ENCODE data around the gene FAM131B. TPM values are rescaled to one million over a fixed set of nuclear protein-coding genes. Genes with fewer than 3 reads are reported as not detected.

The FAM131B gene
- total and polyA plus RNA-seq, 2 of the 13 experiments (the other 11 are each of a cell fraction or from before 2014, with no cell fraction given) = 0.07 TPM; not detected in 1

DNA sequence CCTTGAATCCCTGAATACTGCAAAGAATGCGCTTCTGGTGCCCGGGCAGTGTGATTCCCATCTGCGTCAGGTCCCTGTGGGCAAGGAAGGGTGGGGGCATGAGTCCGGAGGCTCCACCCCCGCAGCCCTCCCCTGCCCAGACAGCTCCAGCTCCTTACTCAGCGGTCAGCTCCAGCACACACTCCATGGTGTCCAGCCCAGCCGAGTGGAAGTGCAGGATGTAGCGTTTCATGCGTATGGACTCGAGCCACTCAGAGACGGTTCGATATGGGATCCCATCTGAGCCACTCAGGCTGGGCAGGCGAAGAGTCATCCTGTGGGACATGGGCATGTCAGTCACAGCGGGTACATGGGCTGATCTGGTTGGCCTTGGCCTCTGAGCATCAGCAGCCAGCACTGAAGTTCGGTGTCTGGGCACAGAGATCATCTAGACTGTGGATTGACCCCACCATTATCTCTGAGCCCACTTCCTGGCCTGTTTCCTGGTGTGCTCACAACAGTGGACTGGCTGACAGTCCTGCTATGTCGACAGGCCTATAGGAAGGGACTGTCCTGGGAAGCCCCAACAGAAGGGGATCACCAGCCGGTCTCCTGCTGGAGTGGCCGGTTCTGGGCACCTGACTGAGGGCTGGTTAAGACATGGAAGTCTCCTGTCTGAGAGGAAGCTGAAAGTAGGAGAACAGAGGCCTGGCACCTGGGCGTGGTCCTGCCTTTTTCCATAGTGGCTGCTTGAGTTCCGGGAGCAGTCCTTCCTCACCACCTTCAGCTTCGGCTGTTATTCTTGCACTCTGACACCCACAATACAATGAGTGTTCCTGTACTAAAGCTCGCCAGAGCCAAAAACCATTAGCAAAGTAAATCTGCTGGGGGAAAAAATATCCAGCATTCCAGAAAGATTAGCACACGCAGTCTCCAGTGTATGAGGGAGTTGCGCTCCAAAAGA, 29.2 kb upstream of the FAM131B start (continued):
- TF ChIP-seq, protein P1, sequence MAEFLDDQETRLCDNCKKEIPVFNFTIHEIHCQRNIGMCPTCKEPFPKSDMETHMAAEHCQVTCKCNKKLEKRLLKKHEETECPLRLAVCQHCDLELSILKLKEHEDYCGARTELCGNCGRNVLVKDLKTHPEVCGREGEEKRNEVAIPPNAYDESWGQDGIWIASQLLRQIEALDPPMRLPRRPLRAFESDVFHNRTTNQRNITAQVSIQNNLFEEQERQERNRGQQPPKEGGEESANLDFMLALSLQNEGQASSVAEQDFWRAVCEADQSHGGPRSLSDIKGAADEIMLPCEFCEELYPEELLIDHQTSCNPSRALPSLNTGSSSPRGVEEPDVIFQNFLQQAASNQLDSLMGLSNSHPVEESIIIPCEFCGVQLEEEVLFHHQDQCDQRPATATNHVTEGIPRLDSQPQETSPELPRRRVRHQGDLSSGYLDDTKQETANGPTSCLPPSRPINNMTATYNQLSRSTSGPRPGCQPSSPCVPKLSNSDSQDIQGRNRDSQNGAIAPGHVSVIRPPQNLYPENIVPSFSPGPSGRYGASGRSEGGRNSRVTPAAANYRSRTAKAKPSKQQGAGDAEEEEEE (CRISPR knock-in tag; IDR thresholded peaks at IDR 0.05; ENCODE audit: borderline replicate concordance) = 0 out of 2 replicates have a peak, but pooled peaks have one; percentile 58
- no peak for TF ChIP-seq CEBPG (CRISPR knock-in tag; IDR thresholded peaks at IDR 0.05)
- peak; percentile 95 for TF ChIP-seq ZBTB38 (CRISPR knock-in tag; IDR thresholded peaks at IDR 0.05)
- TF ChIP-seq ZIK1 (CRISPR knock-in tag; IDR thresholded peaks at IDR 0.05; ENCODE audit: borderline replicate concordance, low read depth) = no peak
- peak; percentile 26; the same call in 1 of the 2 replicates for TF ChIP-seq NR2C2 (CRISPR knock-in tag; IDR thresholded peaks at IDR 0.05; ENCODE audit: borderline replicate concordance)
- TF ChIP-seq, protein P2, sequence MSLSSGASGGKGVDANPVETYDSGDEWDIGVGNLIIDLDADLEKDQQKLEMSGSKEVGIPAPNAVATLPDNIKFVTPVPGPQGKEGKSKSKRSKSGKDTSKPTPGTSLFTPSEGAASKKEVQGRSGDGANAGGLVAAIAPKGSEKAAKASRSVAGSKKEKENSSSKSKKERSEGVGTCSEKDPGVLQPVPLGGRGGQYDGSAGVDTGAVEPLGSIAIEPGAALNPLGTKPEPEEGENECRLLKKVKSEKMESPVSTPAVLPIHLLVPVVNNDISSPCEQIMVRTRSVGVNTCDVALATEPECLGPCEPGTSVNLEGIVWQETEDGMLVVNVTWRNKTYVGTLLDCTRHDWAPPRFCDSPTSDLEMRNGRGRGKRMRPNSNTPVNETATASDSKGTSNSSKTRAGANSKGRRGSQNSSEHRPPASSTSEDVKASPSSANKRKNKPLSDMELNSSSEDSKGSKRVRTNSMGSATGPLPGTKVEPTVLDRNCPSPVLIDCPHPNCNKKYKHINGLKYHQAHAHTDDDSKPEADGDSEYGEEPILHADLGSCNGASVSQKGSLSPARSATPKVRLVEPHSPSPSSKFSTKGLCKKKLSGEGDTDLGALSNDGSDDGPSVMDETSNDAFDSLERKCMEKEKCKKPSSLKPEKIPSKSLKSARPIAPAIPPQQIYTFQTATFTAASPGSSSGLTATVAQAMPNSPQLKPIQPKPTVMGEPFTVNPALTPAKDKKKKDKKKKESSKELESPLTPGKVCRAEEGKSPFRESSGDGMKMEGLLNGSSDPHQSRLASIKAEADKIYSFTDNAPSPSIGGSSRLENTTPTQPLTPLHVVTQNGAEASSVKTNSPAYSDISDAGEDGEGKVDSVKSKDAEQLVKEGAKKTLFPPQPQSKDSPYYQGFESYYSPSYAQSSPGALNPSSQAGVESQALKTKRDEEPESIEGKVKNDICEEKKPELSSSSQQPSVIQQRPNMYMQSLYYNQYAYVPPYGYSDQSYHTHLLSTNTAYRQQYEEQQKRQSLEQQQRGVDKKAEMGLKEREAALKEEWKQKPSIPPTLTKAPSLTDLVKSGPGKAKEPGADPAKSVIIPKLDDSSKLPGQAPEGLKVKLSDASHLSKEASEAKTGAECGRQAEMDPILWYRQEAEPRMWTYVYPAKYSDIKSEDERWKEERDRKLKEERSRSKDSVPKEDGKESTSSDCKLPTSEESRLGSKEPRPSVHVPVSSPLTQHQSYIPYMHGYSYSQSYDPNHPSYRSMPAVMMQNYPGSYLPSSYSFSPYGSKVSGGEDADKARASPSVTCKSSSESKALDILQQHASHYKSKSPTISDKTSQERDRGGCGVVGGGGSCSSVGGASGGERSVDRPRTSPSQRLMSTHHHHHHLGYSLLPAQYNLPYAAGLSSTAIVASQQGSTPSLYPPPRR (CRISPR knock-in tag; IDR thresholded peaks at IDR 0.05; ENCODE audit: borderline replicate concordance) = 0 out of 2 replicates have a peak, but pooled peaks have one; percentile 51
- 0 out of 2 replicates have a peak, but pooled peaks have one; percentile 33 for TF ChIP-seq ETV6 (CRISPR knock-in tag; conservative IDR thresholded peaks at IDR 0.05)
- no peak for TF ChIP-seq REXO4 (CRISPR knock-in tag; IDR thresholded peaks at IDR 0.05; ENCODE audit: borderline replicate concordance)
- TF ChIP-seq RARA (CRISPR knock-in tag; IDR thresholded peaks at IDR 0.05) = peak; percentile 61
- no peak for TF ChIP-seq ERF (CRISPR knock-in tag; IDR thresholded peaks at IDR 0.05)
- TF ChIP-seq HDAC1 (CRISPR knock-in tag; IDR thresholded peaks at IDR 0.05) = 0 out of 2 replicates have a peak, but pooled peaks have one; percentile 21
- TF ChIP-seq AGO2 (optimal IDR thresholded peaks at IDR 0.05; ENCODE audit: low read depth, low read length) = peak; percentile 37
- no peak for TF ChIP-seq ZNF383 (CRISPR knock-in tag; IDR thresholded peaks at IDR 0.05; ENCODE audit: borderline replicate concordance)
- TF ChIP-seq PHF8 (CRISPR knock-in tag; IDR thresholded peaks at IDR 0.05) = no peak
- TF ChIP-seq, protein P3, sequence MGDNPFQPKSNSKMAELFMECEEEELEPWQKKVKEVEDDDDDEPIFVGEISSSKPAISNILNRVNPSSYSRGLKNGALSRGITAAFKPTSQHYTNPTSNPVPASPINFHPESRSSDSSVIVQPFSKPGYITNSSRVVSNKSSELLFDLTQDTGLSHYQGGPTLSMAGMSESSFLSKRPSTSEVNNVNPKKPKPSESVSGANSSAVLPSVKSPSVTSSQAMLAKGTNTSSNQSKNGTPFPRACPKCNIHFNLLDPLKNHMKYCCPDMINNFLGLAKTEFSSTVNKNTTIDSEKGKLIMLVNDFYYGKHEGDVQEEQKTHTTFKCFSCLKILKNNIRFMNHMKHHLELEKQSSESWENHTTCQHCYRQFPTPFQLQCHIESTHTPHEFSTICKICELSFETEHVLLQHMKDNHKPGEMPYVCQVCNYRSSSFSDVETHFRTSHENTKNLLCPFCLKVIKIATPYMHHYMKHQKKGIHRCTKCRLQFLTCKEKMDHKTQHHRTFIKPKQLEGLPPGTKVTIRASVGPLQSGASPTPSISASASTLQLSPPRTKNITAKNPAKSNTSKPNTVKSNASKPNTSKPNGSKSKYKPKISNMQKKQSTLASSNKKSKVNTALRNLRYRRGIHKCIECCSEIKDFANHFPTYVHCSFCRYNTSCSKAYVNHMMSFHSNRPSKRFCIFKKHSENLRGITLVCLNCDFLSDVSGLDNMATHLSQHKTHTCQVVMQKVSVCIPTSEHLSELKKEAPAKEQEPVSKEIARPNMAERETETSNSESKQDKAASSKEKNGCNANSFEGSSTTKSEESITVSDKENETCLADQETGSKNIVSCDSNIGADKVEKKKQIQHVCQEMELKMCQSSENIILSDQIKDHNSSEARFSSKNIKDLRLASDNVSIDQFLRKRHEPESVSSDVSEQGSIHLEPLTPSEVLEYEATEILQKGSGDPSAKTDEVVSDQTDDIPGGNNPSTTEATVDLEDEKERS (CRISPR knock-in tag; IDR thresholded peaks at IDR 0.05) = no peak
- TF ChIP-seq ZNF543 (CRISPR knock-in tag; IDR thresholded peaks at IDR 0.05) = 0 out of 2 replicates have a peak, but pooled peaks have one; percentile 28
- TF ChIP-seq MTA1 (CRISPR knock-in tag; IDR thresholded peaks at IDR 0.05; ENCODE audit: borderline replicate concordance) = peak; percentile 80; the same call in 1 of the 2 replicates
- no peak for TF ChIP-seq ZNF75D (CRISPR knock-in tag; IDR thresholded peaks at IDR 0.05; ENCODE audit: borderline replicate concordance)
- 0 out of 2 replicates have a peak, but pooled peaks have one; percentile 29 for TF ChIP-seq MED1 (CRISPR knock-in tag; IDR thresholded peaks at IDR 0.05)

Data from HepG2 (cell line).